Vagina (tissue), 2 donors: ENCODE measurements around the gene SPINK8. TPM values are rescaled to one million over a fixed set of nuclear protein-coding genes. Genes with fewer than 3 reads are reported as not detected.

Experiments
- DNase-seq, 2 donors: peaks; one replicate each; pipeline ENCODE4 v3.0.0-alpha.2; 2017; ENCODE audit errors: extremely low spot score in 2 of 2
- H3K27ac ChIP-seq: fragments of 200-600 bp; sonication (generic); one replicate; pipeline ENCODE4 v1.5.1; 2019
- H3K27me3 ChIP-seq: fragments of 200-600 bp; sonication (generic); one replicate; pipeline ENCODE4 v1.5.1; 2019
- H3K36me3 ChIP-seq, 2 donors: fragments of 200-600 bp; sonication (generic); one replicate each; pipeline ENCODE4 v1.5.1; 2017 to 2019
- H3K4me1 ChIP-seq: fragments of 200-600 bp; sonication (generic); one replicate; pipeline ENCODE4 v1.5.1; 2019
- H3K4me3 ChIP-seq, 2 donors: fragments of 200-600 bp; sonication (generic); 1 replicate in 1 of 2; 2 replicates in 1 of 2; pipeline ENCODE4 v1.5.1; 2016 to 2019
- H3K9me3 ChIP-seq: fragments of 200-600 bp; sonication (generic); one replicate; pipeline ENCODE4 v1.5.1; 2019
- CTCF ChIP-seq, 3 experiments: fragments of 450-650 bp in 2 of 3; fragments of 200-600 bp in 1 of 3; sonication (generic) in 1 of 3; IDR thresholded peaks; one replicate each; pipeline ENCODE4 v1.5.1; 2017 to 2019; ENCODE audit warnings: antibody characterized with exemption in 3 of 3, mild to moderate bottlenecking in 2 of 3, moderate library complexity in 2 of 3
- POLR2A ChIP-seq, 2 donors: fragments of 450-650 bp; IDR thresholded peaks; one replicate each; pipeline ENCODE4 v1.6.1; 2017; ENCODE audit warnings: antibody characterized with exemption in 2 of 2, mild to moderate bottlenecking in 2 of 2, moderate library complexity in 2 of 2
- POLR2AphosphoS5 ChIP-seq, 2 donors: sonication (generic); formaldehyde crosslinking; IDR thresholded peaks; one replicate each; pipeline ENCODE4 v1.9.0; 2017; ENCODE audit warnings: antibody characterized with exemption in 2 of 2, mild to moderate bottlenecking in 2 of 2, low read depth in 1 of 2; ENCODE audit not compliant: insufficient read depth in 1 of 2
- intact Hi-C: fragments of 100-400 bp; cut with DNase I; formaldehyde crosslinking; loops from one replicate; pipeline ENCODE4 v1.15.1; 2023
- total RNA-seq: library from RNA; depleted of rRNA; stranded (reverse); fragments of >200 nt; gene quantifications from one replicate; pipeline ENCODE4 v1.2.3, GENCODE V29; 2016

SPINK8 gene
- total RNA-seq, 1 donor from 2014 or later = not detected

DNA sequence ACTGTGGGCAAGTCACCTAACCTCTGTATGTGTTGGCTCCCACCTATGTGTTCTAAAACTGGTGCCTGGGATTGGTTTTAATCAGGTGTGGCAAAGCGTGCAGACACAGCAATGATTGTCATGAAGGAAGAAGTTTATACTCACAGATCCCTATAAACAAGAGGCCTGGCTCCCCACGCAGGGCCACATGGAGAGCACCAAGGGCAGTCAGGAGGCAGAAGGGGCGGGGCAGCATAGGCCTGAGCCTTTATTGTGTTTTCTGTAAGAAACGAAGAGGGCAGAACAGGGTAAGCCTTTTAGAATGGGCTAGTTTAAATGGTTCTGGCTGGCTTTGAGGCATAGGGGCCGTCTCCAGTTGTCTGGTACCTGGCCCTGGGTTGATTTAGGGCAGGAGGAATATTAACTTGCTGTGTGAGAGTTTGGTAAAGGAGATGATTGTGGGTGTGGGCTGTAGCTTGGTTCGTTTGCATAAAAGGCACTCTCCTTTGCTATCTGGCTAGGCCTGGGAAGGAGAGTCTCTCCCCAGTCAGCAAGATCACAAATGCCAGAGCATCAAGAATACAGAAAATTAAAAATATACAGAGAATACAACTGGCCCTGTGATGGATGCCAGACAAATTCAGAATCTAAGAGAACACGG is 36.4 kb upstream of the SPINK8 start:
- intact Hi-C loops = no loop called here
- DNase-seq = no peak

GRCh38 chr3:48367201-48367600 is 33.7 kb upstream of the SPINK8 start:
- H3K9me3 ChIP-seq = no peaks in the 10 kb centered on the region
- no peak overlapping the region for H3K4me3 ChIP-seq
- TF ChIP-seq CTCF (IDR thresholded peaks at IDR 0.05) (no peak), POLR2AphosphoS5 (IDR thresholded peaks at IDR 0.05; ENCODE audit: insufficient read depth in 1 of 2, low read depth in 1 of 2) (no peak), POLR2A (IDR thresholded peaks at IDR 0.05) (no peak)
- H3K27me3 ChIP-seq = no peaks in the 10 kb centered on the region
- no peaks in the 10 kb centered on the region for H3K36me3 ChIP-seq
- H3K4me1 ChIP-seq = no peaks in the 10 kb centered on the region
- DNase-seq = no peak
- H3K27ac ChIP-seq = no peak overlapping the region
- intact Hi-C loops = no loop called here

More for the DNA sequence above, 36.4 kb upstream of the SPINK8 start:
- H3K36me3 ChIP-seq = no peaks in the 10 kb centered on the region
- no peak for TF ChIP-seq CTCF (IDR thresholded peaks at IDR 0.05)
- no peak for TF ChIP-seq POLR2AphosphoS5 (IDR thresholded peaks at IDR 0.05; ENCODE audit: insufficient read depth in 1 of 2, low read depth in 1 of 2)
- TF ChIP-seq POLR2A (IDR thresholded peaks at IDR 0.05) = no peak
- H3K27me3 ChIP-seq = no peaks in the 10 kb centered on the region
- H3K9me3 ChIP-seq = no peaks in the 10 kb centered on the region
- H3K4me3 ChIP-seq = no peak overlapping the region
- no peak overlapping the region for H3K27ac ChIP-seq
- H3K4me1 ChIP-seq = no peaks in the 10 kb centered on the region

DNA sequence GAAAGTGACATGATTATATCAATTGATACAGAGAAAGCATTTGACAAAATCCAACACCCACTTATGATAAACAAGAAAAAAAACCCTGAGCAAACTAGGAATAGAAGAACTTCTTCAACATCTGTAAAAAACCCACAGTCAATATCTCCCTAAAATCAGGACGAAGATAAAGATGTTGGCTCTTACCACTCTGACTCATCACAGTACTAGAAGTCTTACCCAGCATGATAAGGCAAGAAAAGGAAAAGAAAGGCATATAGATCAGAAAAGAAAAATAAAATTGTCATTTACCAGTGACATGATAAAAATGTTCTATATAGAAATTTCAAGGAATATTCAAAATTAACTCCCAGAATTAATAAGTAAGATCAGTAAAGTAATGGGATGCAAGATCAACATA is 31.4 kb upstream of the SPINK8 start:
- Histone ChIP-seq H3K9me3 (no peaks in the 10 kb centered on the region), H3K36me3 (no peaks in the 10 kb centered on the region), H3K27ac (no peak overlapping the region), H3K4me3 (no peak overlapping the region), H3K4me1 (no peaks in the 10 kb centered on the region), H3K27me3 (no peaks in the 10 kb centered on the region)
- intact Hi-C loops = no loop called here
- no peak for TF ChIP-seq POLR2AphosphoS5 (IDR thresholded peaks at IDR 0.05; ENCODE audit: insufficient read depth in 1 of 2, low read depth in 1 of 2)
- no peak for TF ChIP-seq POLR2A (IDR thresholded peaks at IDR 0.05)
- no peak for TF ChIP-seq CTCF (IDR thresholded peaks at IDR 0.05)
- no peak for DNase-seq

GRCh38 chr3:48361928-48362327 is 28.5 kb upstream of the SPINK8 start:
- DNase-seq = no peak
- intact Hi-C loops = no loop called here
- Histone ChIP-seq H3K27ac (no peak overlapping the region), H3K36me3 (no peaks in the 10 kb centered on the region), H3K27me3 (no peaks in the 10 kb centered on the region), H3K4me1 (no peaks in the 10 kb centered on the region), H3K4me3 (no peak overlapping the region), H3K9me3 (no peaks in the 10 kb centered on the region)
- TF ChIP-seq POLR2A (IDR thresholded peaks at IDR 0.05) = no peak
- no peak for TF ChIP-seq CTCF (IDR thresholded peaks at IDR 0.05)
- no peak for TF ChIP-seq POLR2AphosphoS5 (IDR thresholded peaks at IDR 0.05; ENCODE audit: insufficient read depth in 1 of 2, low read depth in 1 of 2)

DNA sequence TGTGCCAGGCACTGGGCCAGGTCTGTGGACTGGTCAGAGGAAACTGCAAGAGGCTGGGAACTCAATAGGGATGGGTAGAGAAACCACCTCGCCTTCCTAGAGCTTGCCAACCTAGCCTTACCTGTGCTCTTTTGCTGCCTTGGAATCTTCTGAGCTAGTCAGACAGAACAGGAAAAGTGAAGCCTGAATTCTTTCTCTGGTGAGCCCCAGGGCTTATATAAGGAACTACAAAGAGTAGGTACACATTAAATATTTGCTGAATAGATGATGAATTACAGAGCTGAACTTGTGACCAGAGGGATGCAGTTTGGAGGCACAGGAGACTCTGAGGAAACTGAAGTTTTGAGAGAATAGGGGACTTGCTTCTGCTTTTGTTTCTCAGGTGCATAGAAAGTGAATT is 23.0 kb upstream of the SPINK8 start:
- intact Hi-C loops = no loop called here

More for the DNA sequence above, 23.0 kb upstream of the SPINK8 start:
- no peaks in the 10 kb centered on the region for H3K4me1 ChIP-seq
- no peaks in the 10 kb centered on the region for H3K36me3 ChIP-seq
- H3K4me3 ChIP-seq = no peak overlapping the region
- no peaks in the 10 kb centered on the region for H3K27me3 ChIP-seq
- H3K27ac ChIP-seq = no peak overlapping the region
- TF ChIP-seq CTCF (IDR thresholded peaks at IDR 0.05) (no peak), POLR2AphosphoS5 (IDR thresholded peaks at IDR 0.05; ENCODE audit: insufficient read depth in 1 of 2, low read depth in 1 of 2) (no peak), POLR2A (IDR thresholded peaks at IDR 0.05) (no peak)
- no peaks in the 10 kb centered on the region for H3K9me3 ChIP-seq
- DNase-seq = no peak
